A673 (cell line): ENCODE results near the gene STAMBP. TPM values are rescaled to one million over a fixed set of nuclear protein-coding genes. Genes with fewer than 3 reads are reported as not detected.
"Not testable (repeated sequence)": the region's sequence is repeated elsewhere in the genome, so short reads cannot be mapped to it uniquely, and the experiment has no call there.

Source experiments
- BruUV-seq: library from RNA; stranded (reverse); fragments of 400-500 nt; replicated peaks from 2 replicates; lab custom pipeline; 2021; lab: Mats Ljungman, UMichigan
- CTCF ChIA-PET: fragments of 300-600 bp; sonication (Branson Sonifier 250); formaldehyde crosslinking; loops from one replicate; lab custom pipeline; 2022; ENCODE audit warnings: antibody characterized with exemption; lab: Charles Lee
- POLR2A ChIA-PET: fragments of 300-600 bp; sonication (Branson Sonifier 250); formaldehyde crosslinking; loops from one replicate; lab custom pipeline; 2022; ENCODE audit warnings: antibody characterized with exemption; ENCODE audit not compliant: low non-redundant PET; lab: Charles Lee
- DNase-seq: peaks from one replicate; pipeline ENCODE4 v3.0.0-alpha.2; 2015; ENCODE audit warnings: low spot score
- H3K27ac ChIP-seq: fragments of 200-600 bp; sonication (generic); 2 replicates; pipeline ENCODE4 v1.5.1; 2016; ENCODE audit warnings: mixed run types, low read depth, mild to moderate bottlenecking, mixed read lengths, antibody characterized with exemption, low read length; ENCODE audit not compliant: poor library complexity, severe bottlenecking
- H3K27me3 ChIP-seq: fragments of 200-600 bp; sonication (generic); replicated peaks from 2 replicates; pipeline ENCODE4 v1.6.1; 2017; ENCODE audit warnings: mixed run types, low read depth, mild to moderate bottlenecking, mixed read lengths, antibody characterized with exemption, low read length; ENCODE audit not compliant: insufficient read depth, poor library complexity
- H3K36me3 ChIP-seq: fragments of 200-600 bp; sonication (generic); 2 replicates; pipeline ENCODE4 v1.6.1; 2016; ENCODE audit warnings: mixed run types, mild to moderate bottlenecking, mixed read lengths, antibody characterized with exemption, low read length; ENCODE audit not compliant: insufficient read depth, poor library complexity, severe bottlenecking
- H3K4me1 ChIP-seq: fragments of 200-600 bp; sonication (generic); 2 replicates; pipeline ENCODE4 v1.6.1; 2017; ENCODE audit warnings: mixed run types, mild to moderate bottlenecking, mixed read lengths, antibody characterized with exemption, low read length; ENCODE audit not compliant: insufficient read depth, poor library complexity, severe bottlenecking
- H3K4me3 ChIP-seq: fragments of 200-600 bp; sonication (generic); 2 replicates; pipeline ENCODE4 v1.5.1; 2016; ENCODE audit warnings: low read depth, mixed run types, mild to moderate bottlenecking, mixed read lengths, low read length; ENCODE audit not compliant: poor library complexity, severe bottlenecking
- H3K9me3 ChIP-seq: fragments of 200-600 bp; sonication (generic); 2 replicates; pipeline ENCODE4 v1.6.1; 2016; ENCODE audit warnings: mixed run types, low read depth, mild to moderate bottlenecking, mixed read lengths, antibody characterized with exemption, low read length; ENCODE audit not compliant: poor library complexity, severe bottlenecking
- EZH2 ChIP-seq: fragments of 200-600 bp; sonication (generic); IDR thresholded peaks from 2 replicates; pipeline ENCODE4 v1.6.1; 2017; ENCODE audit warnings: borderline replicate concordance, low read depth, mild to moderate bottlenecking, mixed read lengths, antibody characterized with exemption, low read length; ENCODE audit not compliant: poor library complexity, severe bottlenecking
- intact Hi-C: fragments of 100-400 bp; cut with micrococcal nuclease; formaldehyde crosslinking; loops from one replicate; pipeline ENCODE4 v1.10.0; 2022; ENCODE audit not compliant: unreplicated experiment
- total RNA-seq: library from RNA; stranded (reverse); gene quantifications from 2 replicates; pipeline ENCODE4 v1.2.3, GENCODE V29; 2021
- TF ChIP-seq, protein P1 (sequence below): fragments of 300-800, 200-600 bp; sonication (generic); conservative IDR thresholded peaks from 2 replicates; pipeline ENCODE4 v1.5.1; 2017; ENCODE audit warnings: low read depth, mild to moderate bottlenecking, antibody characterized with exemption, low read length, moderate library complexity, mixed read lengths

Gene STAMBP
- total RNA-seq, 1 experiment from 2014 or later = 67.1 TPM

DNA sequence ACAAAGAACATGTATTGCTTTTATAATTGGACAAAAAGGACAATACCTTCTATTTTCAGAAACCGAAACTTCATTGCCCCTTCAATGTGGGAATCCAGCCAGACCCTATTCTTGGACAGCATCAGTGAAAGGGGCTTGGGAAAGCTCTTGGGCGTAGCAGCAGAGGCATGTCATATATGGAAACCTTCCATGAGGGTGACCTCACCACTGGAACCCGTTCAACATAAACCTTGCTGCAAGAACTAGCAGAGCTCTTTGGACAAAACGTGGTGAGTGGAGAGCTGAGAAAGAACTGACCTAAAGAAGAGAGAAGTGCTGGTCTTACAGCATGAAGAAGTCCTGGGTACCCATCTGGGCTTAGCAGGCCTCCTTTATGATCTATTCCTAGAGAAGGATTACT lies 41.3 kb downstream of the STAMBP start:
- H3K27me3 ChIP-seq = no peaks in the 10 kb centered on the region
- BruUV-seq = no TSS peak
- TF ChIP-seq EZH2 = no peak
- TF ChIP-seq, protein P1, sequence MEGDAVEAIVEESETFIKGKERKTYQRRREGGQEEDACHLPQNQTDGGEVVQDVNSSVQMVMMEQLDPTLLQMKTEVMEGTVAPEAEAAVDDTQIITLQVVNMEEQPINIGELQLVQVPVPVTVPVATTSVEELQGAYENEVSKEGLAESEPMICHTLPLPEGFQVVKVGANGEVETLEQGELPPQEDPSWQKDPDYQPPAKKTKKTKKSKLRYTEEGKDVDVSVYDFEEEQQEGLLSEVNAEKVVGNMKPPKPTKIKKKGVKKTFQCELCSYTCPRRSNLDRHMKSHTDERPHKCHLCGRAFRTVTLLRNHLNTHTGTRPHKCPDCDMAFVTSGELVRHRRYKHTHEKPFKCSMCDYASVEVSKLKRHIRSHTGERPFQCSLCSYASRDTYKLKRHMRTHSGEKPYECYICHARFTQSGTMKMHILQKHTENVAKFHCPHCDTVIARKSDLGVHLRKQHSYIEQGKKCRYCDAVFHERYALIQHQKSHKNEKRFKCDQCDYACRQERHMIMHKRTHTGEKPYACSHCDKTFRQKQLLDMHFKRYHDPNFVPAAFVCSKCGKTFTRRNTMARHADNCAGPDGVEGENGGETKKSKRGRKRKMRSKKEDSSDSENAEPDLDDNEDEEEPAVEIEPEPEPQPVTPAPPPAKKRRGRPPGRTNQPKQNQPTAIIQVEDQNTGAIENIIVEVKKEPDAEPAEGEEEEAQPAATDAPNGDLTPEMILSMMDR = no peak
- H3K36me3 ChIP-seq = peaks cover 11% of the 10 kb centered on the region
- no peak overlapping the region for H3K27ac ChIP-seq
- CTCF ChIA-PET = no interaction called here
- no peaks in the 10 kb centered on the region for H3K9me3 ChIP-seq
- no peak overlapping the region for H3K4me3 ChIP-seq
- intact Hi-C loops = no loop called here
- no peak for DNase-seq
- POLR2A ChIA-PET = no interaction called here
- H3K4me1 ChIP-seq = no peaks in the 10 kb centered on the region

DNA sequence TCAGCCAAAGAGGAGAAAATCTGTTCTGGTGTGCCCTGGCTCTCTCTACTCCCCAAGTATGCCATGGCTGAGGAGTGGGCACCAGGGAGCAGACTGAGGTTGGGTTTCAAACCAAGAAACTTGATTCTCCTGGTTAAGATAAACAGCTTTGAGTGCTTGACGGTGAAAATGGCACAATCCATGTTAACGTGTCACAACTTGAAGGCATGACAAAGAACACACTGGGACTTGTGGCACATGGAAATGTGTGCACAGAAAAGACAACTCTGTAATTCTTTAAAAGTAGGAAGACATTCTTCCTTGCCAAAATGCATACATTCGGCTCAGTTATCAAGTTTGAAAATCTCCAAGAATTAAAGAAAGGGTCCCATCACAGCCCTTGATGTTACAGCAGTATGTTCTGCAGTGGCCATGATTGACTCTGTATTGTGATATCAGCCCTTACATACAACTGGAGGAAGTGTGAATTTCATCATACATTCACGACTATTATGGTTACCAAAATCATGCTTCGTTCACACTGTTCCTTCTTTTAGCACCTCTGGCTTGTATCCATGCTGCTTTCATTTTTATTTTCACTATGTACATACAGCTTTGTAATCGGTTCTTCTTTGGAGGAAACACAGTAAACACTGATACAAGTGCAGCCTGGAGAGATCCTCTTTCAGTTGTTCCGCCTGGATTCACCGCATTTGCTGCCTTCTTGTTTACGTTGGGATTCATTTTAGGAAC lies 48.5 kb downstream of the STAMBP start:
- CTCF ChIA-PET = no interaction called here
- no peak overlapping the region for H3K27ac ChIP-seq
- intact Hi-C loops = no loop called here

DNA sequence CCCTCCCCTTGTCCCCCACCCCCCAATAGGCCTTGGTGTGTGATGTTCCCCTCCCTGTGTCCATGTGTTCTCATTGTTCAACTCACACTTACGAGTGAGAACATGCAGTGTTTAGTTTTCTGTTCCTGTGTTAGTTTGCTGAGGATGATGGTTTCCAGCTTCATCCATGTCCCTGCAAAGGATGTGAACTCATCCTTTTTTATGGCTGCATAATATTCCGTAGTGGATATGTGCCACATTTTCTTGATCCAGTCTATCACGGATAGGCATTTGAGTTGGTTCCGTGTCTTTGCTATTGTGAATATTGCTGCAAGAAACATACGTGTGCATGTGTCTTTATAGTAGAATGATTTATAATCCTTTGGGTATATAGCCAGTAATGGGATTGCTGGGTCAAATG lies 49.2 kb downstream of the STAMBP start:
- H3K27ac ChIP-seq, BruUV-seq, H3K27me3 ChIP-seq, H3K36me3 ChIP-seq, POLR2A ChIA-PET, DNase-seq, H3K4me1 ChIP-seq, H3K9me3 ChIP-seq, H3K4me3 ChIP-seq, CTCF ChIA-PET, intact Hi-C loops: not testable (repeated sequence)

More for the DNA sequence above, 48.5 kb downstream of the STAMBP start:
- BruUV-seq = no TSS peak
- DNase-seq = no peak
- Histone ChIP-seq H3K9me3 (no peaks in the 10 kb centered on the region), H3K36me3 (no peaks in the 10 kb centered on the region), H3K4me3 (no peak overlapping the region), H3K4me1 (no peaks in the 10 kb centered on the region), H3K27me3 (no peaks in the 10 kb centered on the region)
- TF ChIP-seq EZH2 = no peak
- TF ChIP-seq, protein P1 = no peak
- POLR2A ChIA-PET = no interaction called here

DNA sequence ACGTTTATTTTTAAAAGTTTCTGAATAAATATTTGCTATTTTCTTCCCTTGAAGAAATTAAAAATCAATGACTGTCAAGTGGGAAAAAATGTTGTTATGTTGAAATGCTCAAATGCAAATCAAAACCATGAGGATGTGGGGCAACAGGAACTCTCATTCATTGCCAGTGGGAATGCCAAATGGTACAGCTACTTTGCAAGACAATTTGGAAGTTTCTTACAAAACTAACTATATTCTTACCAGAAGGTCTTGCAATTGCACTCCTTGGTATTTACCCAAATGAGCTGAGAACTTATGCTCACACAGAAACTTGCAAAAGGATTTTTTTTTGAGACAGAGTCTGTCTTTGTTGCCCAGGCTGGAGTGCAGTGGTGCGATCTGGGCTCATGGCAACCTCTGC lies 56.6 kb downstream of the STAMBP start:
- TF ChIP-seq EZH2 = no peak
- TF ChIP-seq, protein P1 = no peak
- DNase-seq = no peak
- H3K4me1 ChIP-seq = no peaks in the 10 kb centered on the region
- BruUV-seq = no TSS peak
- intact Hi-C loops = no loop called here
- H3K27me3 ChIP-seq = no peaks in the 10 kb centered on the region
- no peak overlapping the region for H3K27ac ChIP-seq
- ChIA-PET CTCF (no interaction called here), POLR2A (no interaction called here)
- H3K9me3 ChIP-seq = no peaks in the 10 kb centered on the region
- no peaks in the 10 kb centered on the region for H3K36me3 ChIP-seq
- H3K4me3 ChIP-seq = no peak overlapping the region
